HT1080 (cell line): Measurements from ENCODE around the gene FGF2. TPM values are rescaled to one million over a fixed set of nuclear protein-coding genes. Genes with fewer than 3 reads are reported as not detected.
"Not testable (repeated sequence)": the region's sequence is repeated elsewhere in the genome, so short reads cannot be mapped to it uniquely, and the experiment has no call there.

Experiments used
- DNase-seq: peaks from one replicate; pipeline ENCODE4 v3.0.0-alpha.2; 2015; ENCODE audit warnings: low read depth
- total RNA-seq: library from RNA; depleted of rRNA; stranded (reverse); fragments of >200 nt; shearing (Covaris generic); gene quantifications from 2 replicates; pipeline ENCODE4 v1.2.3, GENCODE V29; 2014

FGF2 gene
- total RNA-seq, 1 experiment from 2014 or later = 16.8 TPM

- not testable (repeated sequence) for DNase-seq
Observed at GRCh38 chr4:122812823-122813222, 13.8 kb upstream of the FGF2 start.

GRCh38 chr4:122814426-122814825 is 12.2 kb upstream of the FGF2 start:
- no peak for DNase-seq

DNA sequence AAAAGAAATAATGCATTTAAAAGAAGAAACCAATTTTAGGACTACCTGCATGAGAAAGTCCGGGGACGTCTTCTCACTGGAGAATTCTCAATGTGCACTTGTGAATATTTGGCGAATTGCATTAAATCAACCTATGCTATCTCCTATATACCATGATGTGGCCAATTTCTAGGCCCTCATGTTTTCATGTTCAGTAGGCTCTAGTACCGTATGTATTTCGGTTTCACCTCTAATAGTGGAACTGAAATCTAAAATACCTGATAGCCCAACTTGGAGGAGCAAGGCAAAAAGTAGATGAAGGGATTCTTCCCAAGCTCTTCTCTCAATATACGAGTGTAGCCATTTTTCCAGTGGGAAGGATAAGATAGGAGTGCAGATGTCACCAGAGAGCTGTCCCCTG is 11.4 kb upstream of the FGF2 start:
- DNase-seq = no peak

DNA sequence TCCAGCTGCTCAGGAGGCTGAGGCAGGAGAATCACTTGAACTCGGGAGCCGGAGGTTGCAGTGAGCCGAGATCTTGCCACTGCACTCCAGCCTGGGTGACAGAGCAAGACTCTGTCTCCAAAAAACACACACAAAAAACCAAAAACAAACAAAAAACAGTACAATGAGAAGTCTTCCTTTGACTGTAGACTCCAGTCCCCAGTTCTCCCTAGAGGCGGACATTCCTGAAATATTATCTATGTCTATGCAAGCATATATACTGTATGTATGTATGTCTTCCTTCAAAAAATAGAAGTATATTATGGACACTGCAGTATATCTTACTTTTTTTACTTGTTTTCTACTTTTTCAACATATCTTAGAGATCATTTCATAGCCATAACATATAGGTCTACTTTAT is 10.2 kb upstream of the FGF2 start:
- no peak for DNase-seq

DNA sequence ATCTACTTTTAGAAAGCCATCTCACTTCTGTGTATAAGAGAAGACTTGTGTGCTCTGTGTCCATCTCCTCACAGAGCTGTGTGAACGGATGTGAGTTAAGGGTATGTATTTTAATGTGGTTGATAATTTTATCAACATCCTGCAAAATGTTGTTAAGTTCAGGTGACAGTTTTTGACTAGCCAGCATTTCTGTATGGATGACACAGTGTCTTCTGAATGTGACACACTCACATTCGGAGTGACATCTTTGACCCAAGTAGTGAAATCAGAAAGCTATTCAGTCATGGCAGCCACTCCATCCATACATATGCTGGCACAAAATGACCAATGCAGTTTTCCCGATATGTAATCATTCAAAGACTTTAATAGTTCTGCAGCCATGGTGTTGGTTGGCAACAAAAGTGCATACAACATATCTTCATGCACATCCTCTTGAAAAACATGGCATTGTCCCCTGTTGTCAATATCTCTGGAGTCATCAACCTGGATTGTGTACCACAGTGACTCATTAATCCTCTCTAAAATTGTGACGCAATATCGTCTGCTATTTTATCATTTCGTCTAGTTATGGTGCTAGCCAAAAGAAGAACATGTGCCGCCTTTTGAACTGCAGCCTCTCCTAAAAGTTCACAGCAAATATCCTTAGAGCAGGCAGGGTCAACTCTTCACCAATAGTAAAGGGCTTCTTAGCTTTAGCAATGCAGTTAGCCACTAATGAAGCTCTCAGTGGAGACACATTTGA is 6.8 kb upstream of the FGF2 start:
- peak; percentile 40 for DNase-seq

- no peak for DNase-seq
Observed at GRCh38 chr4:122821092-122821491, 5.5 kb upstream of the FGF2 start.

GRCh38 chr4:122822466-122822865 is 4.2 kb upstream of the FGF2 start:
- DNase-seq = no peak

DNA sequence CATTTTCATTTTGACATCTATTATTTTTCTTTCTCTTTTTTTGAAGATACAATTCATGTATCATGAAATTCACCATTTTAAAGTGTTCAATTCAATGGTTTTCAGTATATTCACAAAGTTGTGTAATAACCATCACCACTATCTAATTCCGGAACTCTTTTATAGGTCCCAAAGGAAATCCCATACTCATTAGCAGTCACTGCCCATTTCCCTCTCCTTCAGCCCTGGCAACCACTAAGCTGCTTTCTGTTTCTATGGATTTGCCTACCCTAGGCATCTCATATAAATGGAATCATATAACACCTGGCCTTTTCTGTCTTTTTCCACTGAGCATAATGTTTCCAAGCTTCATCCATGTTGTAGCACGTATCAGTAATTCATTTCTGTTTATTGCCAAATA is 3.2 kb upstream of the FGF2 start:
- no peak for DNase-seq

GRCh38 chr4:122824616-122825015 is 2.0 kb upstream of the FGF2 start:
- no peak for DNase-seq

DNA sequence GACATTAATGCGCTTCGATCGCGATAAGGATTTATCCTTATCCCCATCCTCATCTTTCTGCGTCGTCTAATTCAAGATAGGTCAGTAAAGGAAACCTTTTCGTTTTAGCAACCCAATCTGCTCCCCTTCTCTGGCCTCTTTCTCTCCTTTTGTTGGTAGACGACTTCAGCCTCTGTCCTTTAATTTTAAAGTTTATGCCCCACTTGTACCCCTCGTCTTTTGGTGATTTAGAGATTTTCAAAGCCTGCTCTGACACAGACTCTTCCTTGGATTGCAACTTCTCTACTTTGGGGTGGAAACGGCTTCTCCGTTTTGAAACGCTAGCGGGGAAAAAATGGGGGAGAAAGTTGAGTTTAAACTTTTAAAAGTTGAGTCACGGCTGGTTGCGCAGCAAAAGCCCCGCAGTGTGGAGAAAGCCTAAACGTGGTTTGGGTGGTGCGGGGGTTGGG is 528 bp upstream of the FGF2 start:
- no peak for DNase-seq

DNA sequence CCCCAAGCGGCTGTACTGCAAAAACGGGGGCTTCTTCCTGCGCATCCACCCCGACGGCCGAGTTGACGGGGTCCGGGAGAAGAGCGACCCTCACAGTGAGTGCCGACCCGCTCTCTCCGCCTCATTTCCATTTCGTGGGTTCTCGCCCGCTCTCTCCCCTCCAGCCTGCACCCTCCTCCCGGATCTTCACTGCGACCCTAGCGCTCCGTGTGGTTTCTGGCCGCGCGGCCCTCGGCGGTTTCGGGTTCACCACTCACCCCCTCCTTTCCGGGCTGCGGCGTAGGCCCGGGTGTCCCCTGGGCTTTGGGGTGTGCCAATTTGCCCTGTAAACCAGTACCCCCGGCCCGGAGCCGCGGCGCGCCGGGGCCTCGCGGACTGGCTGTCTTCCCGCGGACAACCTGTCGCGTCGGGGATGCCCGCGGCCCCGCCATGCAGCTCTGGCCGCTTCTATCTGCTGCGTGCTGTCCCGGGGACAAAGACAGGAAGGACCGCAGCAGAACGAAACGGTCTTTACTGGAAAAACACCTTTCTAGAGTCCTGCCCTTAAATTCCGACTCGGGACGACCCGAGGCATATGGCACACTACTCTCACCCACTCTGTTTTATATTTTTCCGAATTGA is 737 bp downstream of the FGF2 start:
- peak; percentile 56 for DNase-seq

GRCh38 chr4:122827879-122828601 is 1.4 kb downstream of the FGF2 start:
- peak; percentile 59 for DNase-seq

DNA sequence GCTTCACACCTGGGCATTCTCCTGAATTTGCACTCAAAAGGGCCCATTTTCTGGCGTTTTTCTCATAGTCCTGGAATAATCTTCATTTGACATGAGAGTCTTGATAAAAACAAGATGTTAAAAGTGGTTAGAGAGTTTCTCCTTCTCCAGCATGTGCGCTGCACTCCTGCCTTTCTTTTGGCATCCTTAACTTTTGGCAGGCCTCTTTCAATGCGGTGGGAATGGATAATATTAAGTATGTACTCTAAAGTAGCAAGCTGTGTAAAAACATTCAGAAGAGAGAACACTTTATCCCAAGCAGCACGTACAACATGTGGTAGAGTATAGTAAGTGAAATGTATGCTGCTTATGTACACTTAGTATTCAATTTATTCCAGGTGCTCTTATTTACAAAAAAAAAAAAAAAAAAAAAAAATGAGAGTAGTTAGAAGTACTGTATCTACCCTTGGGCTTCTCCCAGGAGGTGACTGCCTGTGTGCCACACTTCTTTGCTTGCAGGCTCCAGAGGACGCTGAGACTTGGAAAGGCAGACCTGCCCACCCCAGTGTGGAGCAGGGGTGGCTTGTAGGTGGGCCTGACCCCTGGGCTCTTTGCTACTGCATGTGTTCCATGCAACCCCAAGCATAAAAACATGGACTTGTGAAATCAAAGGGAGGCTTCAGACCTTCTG is 3.9 kb downstream of the FGF2 start:
- no peak for DNase-seq

- DNase-seq = no peak
Observed at GRCh38 chr4:122831515-122832196, 5.0 kb downstream of the FGF2 start.

- no peak for DNase-seq
Observed at GRCh38 chr4:122832732-122833131, 6.1 kb downstream of the FGF2 start.

- no peak for DNase-seq
Observed at GRCh38 chr4:122833999-122834398, 7.4 kb downstream of the FGF2 start.

- peak; percentile 39 for DNase-seq
Observed at GRCh38 chr4:122836941-122837340, 10.3 kb downstream of the FGF2 start.

DNA sequence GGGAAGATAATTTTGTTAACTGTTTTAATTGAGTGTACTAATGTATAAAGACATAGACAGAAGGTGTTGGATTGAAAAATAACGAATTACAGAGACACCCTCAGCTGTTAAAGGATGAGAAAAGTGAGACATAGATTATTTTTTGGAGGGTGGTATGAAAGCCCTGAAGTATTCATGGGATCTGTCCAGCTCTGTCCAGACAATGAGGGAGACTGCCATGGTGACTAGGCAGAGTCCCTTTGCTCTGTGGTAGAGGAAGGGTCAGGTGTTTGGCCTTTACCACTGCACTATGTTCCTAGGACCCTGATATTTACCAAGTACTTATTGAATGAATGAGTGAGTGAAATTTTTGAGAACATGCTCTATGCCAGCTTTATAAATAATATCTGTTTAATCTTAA is 11.4 kb downstream of the FGF2 start:
- DNase-seq = no peak

DNA sequence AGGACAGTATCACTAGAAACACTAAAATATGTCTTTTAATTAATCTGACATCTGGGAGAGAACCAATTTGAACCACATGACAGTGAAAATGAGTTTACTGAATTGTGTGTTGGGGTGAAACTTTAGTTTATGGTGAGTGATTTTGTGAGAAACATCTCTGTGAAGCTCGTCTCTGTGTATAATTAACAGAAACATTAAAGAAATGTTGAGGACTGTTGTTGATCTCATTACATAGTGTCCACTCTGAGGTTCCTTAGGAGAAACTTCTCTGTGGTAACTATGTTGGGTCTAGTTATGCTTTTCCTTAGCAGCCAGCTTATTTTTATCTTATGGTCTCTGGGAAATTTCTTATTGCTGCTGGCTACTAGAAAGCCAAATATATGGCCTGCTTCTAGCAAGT is 15.8 kb downstream of the FGF2 start:
- no peak for DNase-seq

GRCh38 chr4:122842984-122843531 is 16.4 kb downstream of the FGF2 start:
- DNase-seq = no peak

DNA sequence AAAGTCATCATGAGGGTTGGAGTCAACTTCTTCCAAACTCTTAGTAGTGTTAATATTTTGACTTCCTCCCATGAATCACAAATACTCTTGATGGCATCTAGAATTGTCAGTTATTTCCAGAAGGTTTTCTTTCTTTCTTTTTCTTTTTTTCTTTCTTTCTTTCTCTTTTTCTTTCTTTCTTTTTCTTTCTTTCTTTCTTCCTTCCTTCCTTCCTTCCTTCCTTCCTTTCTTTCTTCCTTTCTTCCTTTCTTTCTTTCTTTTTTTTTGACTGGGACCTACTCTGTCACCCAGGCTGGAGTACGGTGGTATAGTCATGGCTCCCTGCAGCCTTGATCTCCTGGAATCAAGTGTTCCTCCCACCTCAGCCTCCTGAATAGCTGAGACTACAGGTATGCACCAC is 17.8 kb downstream of the FGF2 start:
- not testable (repeated sequence) for DNase-seq
